VCaP (cell line): Measurements from ENCODE around the gene ZCCHC7.
A peak's percentile ranks its signal among the peaks of the same experiment; 100 is the strongest.

Experiments
- H3K27ac ChIP-seq: fragments of 450-650 bp; 2 replicates; pipeline ENCODE4 v1.5.1; 2017
- TF ChIP-seq, protein P1 (sequence below): fragments of 450-650 bp; conservative IDR thresholded peaks from 2 replicates; pipeline ENCODE4 v1.5.1; 2017; ENCODE audit warnings: mild to moderate bottlenecking, moderate library complexity

The ZCCHC7 gene

GRCh38 chr9:37206121-37206620 lies 85.8 kb downstream of the ZCCHC7 start:
- TF ChIP-seq, protein P1, sequence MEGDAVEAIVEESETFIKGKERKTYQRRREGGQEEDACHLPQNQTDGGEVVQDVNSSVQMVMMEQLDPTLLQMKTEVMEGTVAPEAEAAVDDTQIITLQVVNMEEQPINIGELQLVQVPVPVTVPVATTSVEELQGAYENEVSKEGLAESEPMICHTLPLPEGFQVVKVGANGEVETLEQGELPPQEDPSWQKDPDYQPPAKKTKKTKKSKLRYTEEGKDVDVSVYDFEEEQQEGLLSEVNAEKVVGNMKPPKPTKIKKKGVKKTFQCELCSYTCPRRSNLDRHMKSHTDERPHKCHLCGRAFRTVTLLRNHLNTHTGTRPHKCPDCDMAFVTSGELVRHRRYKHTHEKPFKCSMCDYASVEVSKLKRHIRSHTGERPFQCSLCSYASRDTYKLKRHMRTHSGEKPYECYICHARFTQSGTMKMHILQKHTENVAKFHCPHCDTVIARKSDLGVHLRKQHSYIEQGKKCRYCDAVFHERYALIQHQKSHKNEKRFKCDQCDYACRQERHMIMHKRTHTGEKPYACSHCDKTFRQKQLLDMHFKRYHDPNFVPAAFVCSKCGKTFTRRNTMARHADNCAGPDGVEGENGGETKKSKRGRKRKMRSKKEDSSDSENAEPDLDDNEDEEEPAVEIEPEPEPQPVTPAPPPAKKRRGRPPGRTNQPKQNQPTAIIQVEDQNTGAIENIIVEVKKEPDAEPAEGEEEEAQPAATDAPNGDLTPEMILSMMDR: no peak
- no peak overlapping the region for H3K27ac ChIP-seq

DNA sequence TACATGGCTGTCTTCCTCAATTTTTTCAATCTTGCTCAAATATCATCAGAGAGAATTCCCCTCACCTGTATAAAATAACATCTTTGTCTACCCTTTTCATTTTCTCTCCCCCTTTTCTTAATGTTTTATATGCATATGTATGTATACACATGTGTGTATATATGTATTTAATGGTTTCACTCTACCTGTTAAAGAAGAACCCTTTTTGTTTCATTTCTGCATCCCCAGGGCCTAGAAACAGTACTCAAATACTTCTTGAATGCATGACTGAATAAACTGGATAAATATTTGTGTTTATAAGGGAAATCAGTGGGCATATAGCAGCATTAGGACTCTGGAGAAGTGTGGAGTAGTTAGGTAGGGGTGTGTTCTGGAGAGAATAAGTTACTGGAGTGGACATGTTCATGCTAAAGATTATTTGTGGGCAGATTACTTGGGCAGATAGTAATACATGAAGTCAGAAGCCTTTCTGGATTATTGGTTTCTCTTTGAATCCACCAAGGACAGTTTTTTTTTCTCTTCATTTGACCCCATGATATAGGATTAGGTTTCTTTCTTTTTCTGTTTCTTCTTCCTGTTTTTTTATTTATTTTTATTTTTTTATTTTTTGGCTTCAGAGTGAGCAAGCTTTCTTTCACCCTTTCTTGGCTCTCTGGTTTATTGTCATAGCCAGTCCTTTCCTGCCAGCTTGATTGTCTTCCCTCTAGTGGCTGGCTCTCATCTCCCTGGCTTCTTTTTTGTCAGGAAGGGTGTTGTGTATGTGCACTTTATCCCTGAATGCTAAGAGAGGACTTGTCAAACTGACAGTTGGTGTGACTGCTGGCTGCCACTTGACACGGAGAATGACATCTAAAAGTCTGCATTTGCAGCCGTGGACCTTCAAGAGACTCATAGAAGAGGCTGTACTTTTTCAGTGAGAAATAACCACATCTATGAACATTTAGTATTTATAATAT lies 89.3 kb downstream of the ZCCHC7 start:
- TF ChIP-seq, protein P1: peak; percentile 74
- peak overlapping the region; percentile 33 for H3K27ac ChIP-seq

DNA sequence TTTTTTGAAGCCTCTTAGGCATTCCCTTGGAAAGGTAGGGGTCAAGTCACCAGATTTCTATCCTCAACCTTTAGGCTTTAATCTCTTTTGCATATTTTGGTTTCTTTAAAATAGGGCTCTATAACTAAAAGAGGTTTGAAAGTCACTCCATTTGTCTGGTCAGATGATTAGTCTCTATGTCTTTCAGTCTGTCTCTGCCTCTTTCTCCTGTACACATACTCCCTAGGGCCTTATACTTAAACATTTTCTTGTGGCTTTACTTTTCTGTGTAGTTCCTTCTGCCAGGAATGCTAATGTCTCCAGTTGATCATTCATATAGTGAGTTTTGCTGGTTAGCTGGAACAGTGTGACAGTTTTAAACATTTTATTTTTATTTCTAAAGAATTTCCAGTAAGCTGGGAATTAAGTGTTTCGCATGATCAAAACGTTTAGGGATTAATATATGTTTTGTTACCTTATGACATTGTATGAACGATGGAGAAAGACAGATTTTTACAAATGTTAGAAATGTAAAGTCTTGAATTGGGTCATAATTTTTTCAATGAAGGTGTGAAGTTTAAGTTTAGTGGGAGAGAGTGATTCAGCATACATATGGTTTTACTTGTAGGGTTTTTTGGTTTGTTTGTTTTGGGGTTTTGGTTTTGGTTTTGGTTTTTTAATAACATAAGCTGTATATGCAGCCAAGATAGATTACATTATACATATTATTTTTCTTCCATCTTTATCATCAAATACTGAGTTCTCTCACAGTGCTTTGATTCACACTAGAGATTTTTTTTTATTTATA lies 90.6 kb downstream of the ZCCHC7 start:
- TF ChIP-seq, protein P1: no peak
- H3K27ac ChIP-seq: no peak overlapping the region

DNA sequence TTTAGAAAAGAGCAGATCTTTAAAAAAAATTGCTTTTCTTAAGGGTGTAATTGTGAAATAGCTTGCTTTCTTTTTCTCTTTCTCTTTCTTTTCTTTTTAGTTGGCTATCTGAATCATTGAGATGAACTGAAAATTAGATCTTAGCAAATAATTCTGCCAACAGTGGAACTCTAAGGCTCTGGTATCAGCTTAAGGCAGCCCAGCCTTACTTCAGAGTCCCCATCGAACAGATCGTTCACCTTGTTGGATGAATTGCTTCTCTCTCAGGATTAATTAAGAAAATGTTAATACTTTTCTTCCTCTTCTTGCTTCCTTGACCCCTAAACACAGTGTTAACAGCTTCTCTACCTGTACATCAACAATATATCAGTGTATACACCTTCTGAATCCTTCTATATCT lies 92.1 kb downstream of the ZCCHC7 start:
- TF ChIP-seq, protein P1: no peak
- no peak overlapping the region for H3K27ac ChIP-seq

GRCh38 chr9:37215381-37215780 lies 95.0 kb downstream of the ZCCHC7 start:
- H3K27ac ChIP-seq: no peak overlapping the region
- TF ChIP-seq, protein P1: no peak

GRCh38 chr9:37215830-37216229 lies 95.5 kb downstream of the ZCCHC7 start:
- no peak overlapping the region for H3K27ac ChIP-seq
- TF ChIP-seq, protein P1: no peak

DNA sequence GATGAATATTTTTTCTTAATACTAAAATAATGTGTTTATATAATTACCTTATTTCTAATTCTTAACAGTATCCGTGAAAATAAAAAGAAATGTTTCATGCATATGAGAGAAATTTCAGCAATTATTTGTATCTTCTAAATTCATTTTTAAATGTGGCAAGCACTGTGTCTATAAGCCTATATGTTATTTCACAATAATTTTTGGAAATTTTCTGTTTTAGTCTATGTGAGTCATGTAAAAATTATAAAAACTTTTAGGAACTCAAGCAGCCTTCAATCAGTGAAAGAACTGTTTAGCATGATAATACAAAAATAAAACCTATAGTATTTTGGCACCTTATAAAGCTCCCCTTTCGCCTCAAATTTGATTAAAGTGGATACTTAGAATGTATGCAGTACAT lies 96.8 kb downstream of the ZCCHC7 start:
- TF ChIP-seq, protein P1: no peak

More for the DNA sequence above, 96.8 kb downstream of the ZCCHC7 start:
- H3K27ac ChIP-seq: no peak overlapping the region
